HG02610 (cell line): ENCODE results near the gene SYT13.

Experiments used
- ATAC-seq: cut with Tn5 transposase; IDR thresholded peaks from one replicate; pipeline ENCODE4 v1.9.1; 2021; ENCODE audit warnings: mild to moderate bottlenecking, moderate library complexity; ENCODE audit not compliant: unreplicated experiment

Gene SYT13

GRCh38 chr11:45224766-45225165, 61.4 kb downstream of the SYT13 start:
- ATAC-seq, result no peak

GRCh38 chr11:45223496-45223895, 62.6 kb downstream of the SYT13 start:
- no peak for ATAC-seq

- no peak for ATAC-seq
Measured at GRCh38 chr11:45219411-45219810, 66.7 kb downstream of the SYT13 start.

GRCh38 chr11:45218705-45219104, 67.4 kb downstream of the SYT13 start:
- ATAC-seq, result no peak

DNA sequence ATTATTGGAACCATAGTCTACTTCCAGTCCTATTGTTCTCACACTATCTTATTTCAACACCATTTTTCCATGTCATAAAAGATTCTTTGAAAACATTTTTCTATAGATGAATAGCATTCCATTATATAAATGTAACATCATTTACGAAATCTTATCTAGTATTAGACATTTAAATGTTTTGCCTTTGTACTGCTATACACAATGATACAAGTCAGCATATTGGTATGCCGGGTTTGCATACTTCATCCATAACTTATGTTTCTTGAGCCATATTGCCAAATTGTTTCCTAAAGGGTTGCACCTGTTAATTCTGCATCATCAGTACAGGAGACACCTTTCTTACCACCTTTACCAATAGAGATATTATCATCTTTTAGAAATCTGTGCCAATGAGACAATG, 68.2 kb downstream of the SYT13 start:
- no peak for ATAC-seq

DNA sequence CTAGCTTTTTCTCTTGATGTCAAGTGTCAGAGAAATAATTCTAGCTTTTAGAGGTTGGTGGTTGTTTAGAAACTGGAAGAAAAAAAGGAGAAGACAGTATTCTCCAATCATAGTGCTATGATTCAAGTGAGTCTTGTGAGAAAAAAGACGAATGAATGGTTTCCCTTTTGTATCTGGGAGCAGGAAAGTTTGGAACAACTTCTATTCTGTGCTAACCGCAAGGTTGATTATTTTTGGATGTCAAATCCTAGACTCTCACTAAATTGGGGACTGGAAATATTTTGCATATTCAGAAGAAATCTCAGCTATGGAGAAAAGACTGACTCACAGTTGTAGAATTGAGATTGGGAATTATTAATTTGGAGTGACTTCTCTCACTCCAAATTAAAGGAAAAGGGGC, 69.2 kb downstream of the SYT13 start:
- ATAC-seq, result no peak

DNA sequence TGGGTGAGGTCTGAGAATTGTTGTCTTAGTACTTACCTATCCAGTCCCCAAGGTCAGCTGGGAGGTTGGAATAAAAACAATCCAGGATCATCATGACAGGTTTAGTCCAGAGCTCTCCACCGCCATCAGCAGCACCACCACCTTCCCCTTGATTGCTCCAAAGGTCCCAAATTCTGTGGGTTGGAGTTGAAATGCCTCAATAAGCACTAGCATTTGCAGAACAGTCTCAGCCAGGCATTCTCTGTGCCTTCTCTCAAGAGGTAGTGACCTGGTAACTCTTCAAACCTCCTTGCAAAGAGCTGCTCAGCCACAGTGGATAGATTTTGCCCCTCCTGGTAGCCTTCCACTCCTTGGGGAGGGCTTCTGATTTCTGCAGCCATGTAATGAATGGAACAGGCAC, 70.1 kb downstream of the SYT13 start:
- no peak for ATAC-seq

GRCh38 chr11:45215098-45215865, 70.9 kb downstream of the SYT13 start:
- ATAC-seq, result no peak

- no peak for ATAC-seq
Measured at GRCh38 chr11:45213717-45214116, 72.4 kb downstream of the SYT13 start.

- no peak for ATAC-seq
Measured at GRCh38 chr11:45213316-45213665, 72.8 kb downstream of the SYT13 start.

- no peak for ATAC-seq
Measured at GRCh38 chr11:45212566-45213315, 73.4 kb downstream of the SYT13 start.

GRCh38 chr11:45211732-45212131, 74.4 kb downstream of the SYT13 start:
- no peak for ATAC-seq

- no peak for ATAC-seq
Measured at GRCh38 chr11:45210846-45211245, 75.3 kb downstream of the SYT13 start.

DNA sequence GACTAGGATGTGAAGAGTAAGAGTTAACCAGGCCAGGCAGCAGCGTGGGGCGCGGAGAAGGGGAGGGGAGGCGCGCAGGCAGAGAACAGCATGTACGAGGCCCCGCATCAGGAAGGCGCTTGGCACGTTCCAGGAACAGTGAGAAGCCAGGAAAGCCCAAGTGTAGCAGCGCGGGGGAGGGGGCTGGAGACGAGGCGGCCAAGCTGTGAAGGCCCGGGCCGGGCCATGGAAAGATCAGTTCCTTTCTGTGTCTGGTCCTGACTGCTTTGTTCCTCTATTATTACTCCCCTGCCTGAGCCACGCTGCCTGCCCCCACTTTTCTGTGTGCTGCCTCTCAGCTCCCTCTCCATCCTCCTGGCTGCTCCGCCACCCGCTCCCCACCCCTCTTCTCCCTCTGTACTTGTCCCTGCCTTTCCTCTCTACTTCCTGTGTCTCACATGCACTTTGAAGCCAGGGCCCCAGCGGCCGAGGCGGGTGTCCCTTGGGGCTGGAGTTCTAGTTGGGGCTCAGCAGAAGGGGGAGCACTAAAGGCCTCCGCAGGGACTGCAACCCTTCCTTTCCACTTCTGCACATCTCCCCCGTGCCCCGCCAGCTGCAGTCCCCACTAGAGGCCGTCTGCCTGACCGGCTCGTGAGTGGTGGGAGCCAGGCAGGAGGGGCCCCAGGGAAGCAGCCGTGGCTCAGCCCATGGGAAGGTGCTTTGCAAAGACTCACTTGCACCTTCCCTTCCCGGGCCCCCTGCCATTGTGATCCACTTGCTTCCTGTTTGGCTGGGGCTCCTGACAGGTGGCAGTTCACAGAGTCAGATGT, 76.0 kb downstream of the SYT13 start:
- ATAC-seq, result no peak

DNA sequence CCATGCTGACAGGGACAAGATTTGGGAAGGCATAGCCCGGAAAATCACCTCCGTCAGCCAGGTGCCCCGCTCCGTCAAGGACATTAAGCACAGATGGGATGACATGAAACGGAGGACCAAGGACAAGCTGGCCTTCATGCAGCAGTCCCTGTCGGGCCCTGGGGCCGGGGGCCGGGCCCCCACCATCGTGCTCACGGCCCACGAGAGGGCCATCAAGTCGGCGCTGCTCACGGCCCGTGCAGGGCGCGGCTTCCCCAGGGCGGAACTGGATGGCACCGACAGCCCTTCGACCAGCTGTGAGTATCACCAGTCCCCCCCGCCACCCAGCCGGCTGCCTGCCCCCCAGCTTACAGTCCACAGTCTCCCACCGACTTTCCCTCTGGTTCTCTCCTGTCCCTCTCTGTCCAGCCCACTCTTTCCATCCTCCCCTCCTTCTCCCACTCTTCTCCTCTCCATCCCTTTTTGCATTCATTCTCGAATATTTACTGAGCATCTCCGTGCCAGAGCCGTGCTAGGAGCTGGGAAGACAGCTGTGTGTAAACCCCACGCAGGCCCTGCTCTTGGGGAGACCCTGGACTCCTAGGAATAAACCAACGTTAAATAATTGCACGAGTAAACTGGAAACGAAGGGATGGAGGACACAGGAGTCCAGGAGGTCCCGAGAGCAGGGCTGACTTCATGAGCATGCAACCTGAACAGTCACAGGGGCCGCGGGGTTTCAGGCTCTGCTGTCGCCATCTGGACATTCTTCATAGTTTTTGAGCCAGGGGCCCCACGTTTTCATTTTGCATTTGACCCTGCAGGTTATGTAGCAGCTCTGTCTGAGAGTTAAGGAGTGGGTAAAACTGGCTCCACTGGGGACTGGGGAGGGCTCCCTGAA, 76.9 kb downstream of the SYT13 start:
- no peak for ATAC-seq

- ATAC-seq, result no peak
Measured at GRCh38 chr11:45208135-45208534, 78.0 kb downstream of the SYT13 start.

DNA sequence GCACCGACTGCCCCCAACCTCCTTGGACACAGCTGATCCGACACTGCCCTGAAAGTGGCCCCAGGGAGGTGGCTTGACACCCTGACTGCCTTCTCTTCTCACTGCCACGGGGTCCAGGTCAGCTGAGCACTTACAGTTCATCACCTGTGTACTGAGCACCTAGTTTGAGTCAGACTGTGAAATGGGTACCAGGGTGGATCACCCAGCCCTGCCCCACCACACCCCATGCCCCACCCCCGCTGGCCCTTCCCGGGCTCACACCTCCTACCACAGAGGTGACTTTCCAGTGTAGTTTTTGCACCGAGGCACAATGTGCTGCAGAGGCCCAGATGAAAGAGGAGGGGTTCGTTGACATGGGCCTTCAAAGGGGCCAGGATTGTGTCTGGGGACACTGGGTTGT, 80.2 kb downstream of the SYT13 start:
- ATAC-seq, result no peak

- ATAC-seq, result no peak
Measured at GRCh38 chr11:45204761-45205160, 81.4 kb downstream of the SYT13 start.

DNA sequence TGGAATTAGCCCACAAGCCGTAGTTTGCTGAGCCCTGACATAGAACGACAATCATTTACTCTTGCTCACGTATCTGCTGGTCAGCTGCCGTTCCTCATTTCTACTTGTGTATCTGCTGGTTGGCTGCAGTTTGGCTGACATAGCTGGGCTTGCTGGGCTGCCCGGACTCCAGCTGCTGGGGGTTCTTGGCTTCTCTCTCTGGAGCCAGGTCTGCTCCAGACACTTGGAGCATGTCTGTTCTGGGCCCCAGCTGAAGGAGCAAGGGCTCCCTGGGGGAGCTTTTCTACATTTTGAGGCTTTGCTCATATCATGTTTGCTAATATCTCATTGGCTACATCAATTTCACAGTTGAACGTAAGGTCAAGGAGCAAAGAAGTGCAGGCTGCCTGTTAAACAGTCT, 92.4 kb downstream of the SYT13 start:
- no peak for ATAC-seq
